Measurements from ENCODE around the gene CGGBP1. TPM values are rescaled to one million over a fixed set of nuclear protein-coding genes. Genes with fewer than 3 reads are reported as not detected.

The CGGBP1 gene
- total RNA-seq, 1 donor from 2014 or later = 59.5 TPM

- Histone ChIP-seq H4K20me1 (ENCODE audit: insufficient read depth, low read length) (no peaks in the 10 kb centered on the region), H3K4me3 (ENCODE audit: insufficient read depth, low read depth, low read length) (no peak overlapping the region), H3K9ac (ENCODE audit: low read length) (no peak overlapping the region), H3K36me3 (ENCODE audit: insufficient read depth, low read length) (no peaks in the 10 kb centered on the region), H3K4me2 (ENCODE audit: low read length) (no peak overlapping the region), H3K27ac (ENCODE audit: low read depth, low read length) (no peak overlapping the region), H3K4me1 (ENCODE audit: insufficient read depth, low read length) (no peaks in the 10 kb centered on the region), H2AFZ (ENCODE audit: low read depth, low read length) (no peak overlapping the region), H3K27me3 (ENCODE audit: insufficient read depth, low read length) (no peaks in the 10 kb centered on the region), H3K79me2 (ENCODE audit: insufficient read depth, low read length) (no peaks in the 10 kb centered on the region), H3K9me3 (ENCODE audit: insufficient read depth, low read depth, low read length) (no peaks in the 10 kb centered on the region)
- FAIRE-seq = no peak
- peaks cover 1% of the 10 kb centered on the region for H3K27me3 Mint-ChIP-seq (ENCODE audit: low read depth, unreplicated experiment)
- no peaks in the 10 kb centered on the region for H3K4me1 Mint-ChIP-seq (ENCODE audit: low read depth, unreplicated experiment)
- H3K36me3 Mint-ChIP-seq (ENCODE audit: low read depth, unreplicated experiment) = no peaks in the 10 kb centered on the region
- no peak for TF ChIP-seq EZH2 (IDR thresholded peaks at IDR 0.05; ENCODE audit: insufficient read depth, low read length)
- no peak for TF ChIP-seq CTCF (IDR thresholded peaks at IDR 0.05; ENCODE audit: insufficient read depth, low read depth, low read length)
- no peak for DNase-seq (ENCODE audit: low read depth)
- H3K9me3 Mint-ChIP-seq (ENCODE audit: unreplicated experiment) = peaks cover 4% of the 10 kb centered on the region
- no peak overlapping the region for H3K27ac Mint-ChIP-seq (ENCODE audit: unreplicated experiment)
- no peak overlapping the region for H3K4me3 Mint-ChIP-seq (ENCODE audit: unreplicated experiment)
Observed at GRCh38 chr3:88013592-88013991, 45.2 kb downstream of the CGGBP1 start.

- no peak overlapping the region for H2AFZ ChIP-seq (ENCODE audit: low read depth, low read length)
- no peak overlapping the region for H3K27ac Mint-ChIP-seq (ENCODE audit: unreplicated experiment)
Observed at GRCh38 chr3:88010810-88011209, 48.0 kb downstream of the CGGBP1 start.

More at GRCh38 chr3:88010810-88011209, 48.0 kb downstream of the CGGBP1 start:
- no peak overlapping the region for H3K4me3 ChIP-seq (ENCODE audit: insufficient read depth, low read depth, low read length)
- no peak overlapping the region for H3K9ac ChIP-seq (ENCODE audit: low read length)
- H3K36me3 ChIP-seq (ENCODE audit: insufficient read depth, low read length) = no peaks in the 10 kb centered on the region
- DNase-seq (ENCODE audit: low read depth) (no peak), FAIRE-seq (no peak)
- H3K4me3 Mint-ChIP-seq (ENCODE audit: unreplicated experiment) = no peak overlapping the region
- peaks cover 1% of the 10 kb centered on the region for H3K27me3 Mint-ChIP-seq (ENCODE audit: low read depth, unreplicated experiment)
- H3K4me1 Mint-ChIP-seq (ENCODE audit: low read depth, unreplicated experiment) = no peaks in the 10 kb centered on the region
- no peaks in the 10 kb centered on the region for H3K27me3 ChIP-seq (ENCODE audit: insufficient read depth, low read length)
- no peaks in the 10 kb centered on the region for H3K9me3 ChIP-seq (ENCODE audit: insufficient read depth, low read depth, low read length)
- TF ChIP-seq EZH2 (IDR thresholded peaks at IDR 0.05; ENCODE audit: insufficient read depth, low read length) = no peak
- TF ChIP-seq CTCF (IDR thresholded peaks at IDR 0.05; ENCODE audit: insufficient read depth, low read depth, low read length) = no peak
- H3K4me1 ChIP-seq (ENCODE audit: insufficient read depth, low read length) = no peaks in the 10 kb centered on the region
- no peaks in the 10 kb centered on the region for H4K20me1 ChIP-seq (ENCODE audit: insufficient read depth, low read length)
- no peak overlapping the region for H3K27ac ChIP-seq (ENCODE audit: low read depth, low read length)
- peaks cover 3% of the 10 kb centered on the region for H3K9me3 Mint-ChIP-seq (ENCODE audit: unreplicated experiment)
- no peaks in the 10 kb centered on the region for H3K36me3 Mint-ChIP-seq (ENCODE audit: low read depth, unreplicated experiment)
- no peak overlapping the region for H3K4me2 ChIP-seq (ENCODE audit: low read length)
- H3K79me2 ChIP-seq (ENCODE audit: insufficient read depth, low read length) = no peaks in the 10 kb centered on the region
